K562 (cell line): ENCODE measurements around the gene NUP205. TPM values are rescaled to one million over a fixed set of nuclear protein-coding genes. Genes with fewer than 3 reads are reported as not detected.

Source experiments
- E2F3 ChIP-seq: fragments of 250-450 bp; sonication (Bioruptor Pico); IDR thresholded peaks from 2 replicates; pipeline ENCODE4 v1.4.0; 2020; ENCODE audit warnings: mild to moderate bottlenecking
- E2F5 ChIP-seq: sonication (generic); formaldehyde crosslinking; IDR thresholded peaks from 2 replicates; pipeline ENCODE4 v1.8.0; 2022; ENCODE audit warnings: mild to moderate bottlenecking, missing genetic modification reagents
- HBP1 ChIP-seq: fragments of 450-650 bp; formaldehyde crosslinking; IDR thresholded peaks from 2 replicates; pipeline ENCODE4 v1.4.0; 2022; ENCODE audit warnings: missing genetic modification characterization
- KDM4B ChIP-seq, 2 experiments: fragments of 450-650 bp in 1 of 2; sonication (generic) in 1 of 2; IDR thresholded peaks; 2 replicates each; pipeline ENCODE4 v1.6.1; 2016 to 2017; ENCODE audit warnings: borderline replicate concordance in 2 of 2, antibody characterized with exemption in 1 of 2, low read depth in 1 of 2, mild to moderate bottlenecking in 1 of 2
- NCOR1 ChIP-seq: fragments of 450-650 bp; IDR thresholded peaks from 2 replicates; pipeline ENCODE4 v1.6.1; 2016; ENCODE audit warnings: mild to moderate bottlenecking, moderate library complexity
- SP1 ChIP-seq: sonication (generic); formaldehyde crosslinking; IDR thresholded peaks from 2 replicates; pipeline ENCODE4 v1.8.1; 2022; ENCODE audit warnings: mild to moderate bottlenecking, missing genetic modification reagents
- TOE1 ChIP-seq, 2 experiments: fragments of 450-650 bp in 1 of 2; sonication (generic) in 1 of 2; formaldehyde crosslinking in 1 of 2; IDR thresholded peaks; 2 replicates each; pipeline versions ENCODE4 v1.7.1 to v1.8.0; 2016 to 2022; ENCODE audit warnings: borderline replicate concordance in 2 of 2, mild to moderate bottlenecking in 2 of 2, antibody characterized with exemption in 1 of 2, inconsistent platforms in 1 of 2, low read depth in 1 of 2, missing genetic modification reagents in 1 of 2, moderate library complexity in 1 of 2
- ZBTB7A ChIP-seq: IDR thresholded peaks from 2 replicates; pipeline ENCODE4 v1.6.1; 2011; ENCODE audit warnings: low read depth, mild to moderate bottlenecking, low read length, moderate library complexity, borderline replicate concordance; ENCODE audit not compliant: control insufficient read depth
- ZFP36 ChIP-seq: fragments of 150-350 bp; IDR thresholded peaks from 2 replicates; pipeline ENCODE4 v1.6.1; 2018; ENCODE audit warnings: low read length, low read depth; ENCODE audit not compliant: partially characterized antibody
- ZFX ChIP-seq: sonication (generic); formaldehyde crosslinking; IDR thresholded peaks from 2 replicates; pipeline ENCODE4 v1.8.0; 2022; ENCODE audit warnings: mild to moderate bottlenecking, missing genetic modification reagents, moderate library complexity
- ZNF431 ChIP-seq: sonication (generic); formaldehyde crosslinking; IDR thresholded peaks from 2 replicates; pipeline ENCODE4 v1.8.0; 2022; ENCODE audit warnings: mild to moderate bottlenecking, missing genetic modification reagents
- ZSCAN29 ChIP-seq: fragments of 450-650 bp; IDR thresholded peaks from 2 replicates; pipeline ENCODE4 v1.6.1; 2017
- polyA plus RNA-seq, 8 experiments: library from polyadenylated mRNA; depleted of rRNA in 4 of 8; stranded (reverse) in 5 of 8; unstranded in 3 of 8; fragments of >200 nt; fragmentation: Nextera tagmentation in 2 of 8; fragmentation: Illumina TruSeq in 1 of 8; extraction: Ambion mirVana in 2 of 8; extraction: Trizol in 1 of 8; gene quantifications; 2 replicates each; pipeline versions ENCODE4 v1.2.1 to v1.2.3, GENCODE V29; 2011 to 2014; ENCODE audit warnings: inconsistent platforms in 1 of 8, missing spikeins in 1 of 8
- total RNA-seq, 7 experiments: library from RNA; depleted of rRNA in 6 of 7; stranded (reverse); fragments of >200 nt in 6 of 7; fragmentation: Illumina TruSeq in 2 of 7; extraction: Trizol in 2 of 7; gene quantifications; 2 replicates each; pipeline versions ENCODE4 v1.2.1 to v1.2.3, GENCODE V29; 2011 to 2021; ENCODE audit warnings: low replicate concordance in 1 of 7
- TF ChIP-seq, protein P1 (sequence below): sonication (generic); formaldehyde crosslinking; IDR thresholded peaks from 2 replicates; pipeline ENCODE4 v1.9.0; 2022; ENCODE audit warnings: mild to moderate bottlenecking, missing genetic modification reagents
- TF ChIP-seq, protein P2 (sequence below): fragments of 250-450 bp; sonication (Bioruptor Pico); IDR thresholded peaks from 2 replicates; pipeline ENCODE4 v1.8.0; 2022; ENCODE audit warnings: moderate library complexity, mild to moderate bottlenecking, inconsistent platforms
- TF ChIP-seq, protein P3 (sequence below), 3 experiments: fragments of 200-800 bp in 1 of 3; sonication (Bioruptor generic) in 1 of 3; sonication (generic) in 1 of 3; formaldehyde crosslinking in 1 of 3; IDR thresholded peaks; 2 replicates each; pipeline versions ENCODE4 v1.6.1 to v1.8.0; 2016 to 2022; ENCODE audit warnings: mild to moderate bottlenecking in 2 of 3, missing compliant biosample characterization in 2 of 3, missing genetic modification characterization in 2 of 3, missing genetic modification reagents in 1 of 3
- TF ChIP-seq, protein P4 (sequence below), 2 experiments: fragments of 150-350 bp in 1 of 2; IDR thresholded peaks; 2 replicates each; pipeline ENCODE4 v1.6.1; 2012 to 2016; ENCODE audit warnings: low read depth in 2 of 2, low read length in 2 of 2, mild to moderate bottlenecking in 1 of 2, moderate library complexity in 1 of 2

The NUP205 gene
- total and polyA plus RNA-seq, 9 of the 15 experiments (the other 6 are each of a cell fraction or from before 2014, with no cell fraction given), result 101 to 282 (median 193) TPM

- TF ChIP-seq, protein P1, sequence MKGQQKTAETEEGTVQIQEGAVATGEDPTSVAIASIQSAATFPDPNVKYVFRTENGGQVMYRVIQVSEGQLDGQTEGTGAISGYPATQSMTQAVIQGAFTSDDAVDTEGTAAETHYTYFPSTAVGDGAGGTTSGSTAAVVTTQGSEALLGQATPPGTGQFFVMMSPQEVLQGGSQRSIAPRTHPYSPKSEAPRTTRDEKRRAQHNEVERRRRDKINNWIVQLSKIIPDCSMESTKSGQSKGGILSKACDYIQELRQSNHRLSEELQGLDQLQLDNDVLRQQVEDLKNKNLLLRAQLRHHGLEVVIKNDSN (CRISPR knock-in tag), result peak; percentile 96
- peak; percentile 65 for TF ChIP-seq TOE1 (IDR thresholded peaks at IDR 0.05; ENCODE audit: borderline replicate concordance)
- 0 out of 2 replicates have a peak, but pooled peaks have one; percentile 78 for TF ChIP-seq TOE1 (CRISPR knock-in tag; IDR thresholded peaks at IDR 0.05; ENCODE audit: borderline replicate concordance, low read depth)
- peak; percentile 85 for TF ChIP-seq ZSCAN29
- peak; percentile 90 for TF ChIP-seq SP1
- TF ChIP-seq, protein P2, sequence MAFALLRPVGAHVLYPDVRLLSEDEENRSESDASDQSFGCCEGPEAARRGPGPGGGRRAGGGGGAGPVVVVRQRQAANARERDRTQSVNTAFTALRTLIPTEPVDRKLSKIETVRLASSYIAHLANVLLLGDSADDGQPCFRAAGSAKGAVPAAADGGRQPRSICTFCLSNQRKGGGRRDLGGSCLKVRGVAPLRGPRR (CRISPR knock-in tag), result 0 out of 2 replicates have a peak, but pooled peaks have one; percentile 31
- TF ChIP-seq ZFP36, result peak; percentile 25
- peak; percentile 92 for TF ChIP-seq HBP1 (CRISPR knock-in tag)
- TF ChIP-seq NCOR1, result peak; percentile 57; the same call in 1 of the 2 replicates
- TF ChIP-seq ZFX (CRISPR knock-in tag), result peak; percentile 100
- peak; percentile 48; the same call in 1 of the 2 replicates for TF ChIP-seq ZNF431 (CRISPR knock-in tag)
- TF ChIP-seq, protein P3, sequence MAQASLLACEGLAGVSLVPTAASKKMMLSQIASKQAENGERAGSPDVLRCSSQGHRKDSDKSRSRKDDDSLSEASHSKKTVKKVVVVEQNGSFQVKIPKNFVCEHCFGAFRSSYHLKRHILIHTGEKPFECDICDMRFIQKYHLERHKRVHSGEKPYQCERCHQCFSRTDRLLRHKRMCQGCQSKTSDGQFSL (CRISPR knock-in tag; IDR thresholded peaks at IDR 0.05), result peak; percentile 97
- TF ChIP-seq, protein P3 (tag; IDR thresholded peaks at IDR 0.05), result no peak; a peak in 1 of 4 replicates
- TF ChIP-seq, protein P4, sequence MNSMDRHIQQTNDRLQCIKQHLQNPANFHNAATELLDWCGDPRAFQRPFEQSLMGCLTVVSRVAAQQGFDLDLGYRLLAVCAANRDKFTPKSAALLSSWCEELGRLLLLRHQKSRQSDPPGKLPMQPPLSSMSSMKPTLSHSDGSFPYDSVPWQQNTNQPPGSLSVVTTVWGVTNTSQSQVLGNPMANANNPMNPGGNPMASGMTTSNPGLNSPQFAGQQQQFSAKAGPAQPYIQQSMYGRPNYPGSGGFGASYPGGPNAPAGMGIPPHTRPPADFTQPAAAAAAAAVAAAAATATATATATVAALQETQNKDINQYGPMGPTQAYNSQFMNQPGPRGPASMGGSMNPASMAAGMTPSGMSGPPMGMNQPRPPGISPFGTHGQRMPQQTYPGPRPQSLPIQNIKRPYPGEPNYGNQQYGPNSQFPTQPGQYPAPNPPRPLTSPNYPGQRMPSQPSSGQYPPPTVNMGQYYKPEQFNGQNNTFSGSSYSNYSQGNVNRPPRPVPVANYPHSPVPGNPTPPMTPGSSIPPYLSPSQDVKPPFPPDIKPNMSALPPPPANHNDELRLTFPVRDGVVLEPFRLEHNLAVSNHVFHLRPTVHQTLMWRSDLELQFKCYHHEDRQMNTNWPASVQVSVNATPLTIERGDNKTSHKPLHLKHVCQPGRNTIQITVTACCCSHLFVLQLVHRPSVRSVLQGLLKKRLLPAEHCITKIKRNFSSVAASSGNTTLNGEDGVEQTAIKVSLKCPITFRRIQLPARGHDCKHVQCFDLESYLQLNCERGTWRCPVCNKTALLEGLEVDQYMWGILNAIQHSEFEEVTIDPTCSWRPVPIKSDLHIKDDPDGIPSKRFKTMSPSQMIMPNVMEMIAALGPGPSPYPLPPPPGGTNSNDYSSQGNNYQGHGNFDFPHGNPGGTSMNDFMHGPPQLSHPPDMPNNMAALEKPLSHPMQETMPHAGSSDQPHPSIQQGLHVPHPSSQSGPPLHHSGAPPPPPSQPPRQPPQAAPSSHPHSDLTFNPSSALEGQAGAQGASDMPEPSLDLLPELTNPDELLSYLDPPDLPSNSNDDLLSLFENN (IDR thresholded peaks at IDR 0.05; ENCODE audit: low read depth in 2 of 2, low read length in 2 of 2), result 0 out of 4 replicates have a peak, but pooled peaks of 1 of the 2 experiments have one; percentile 7
- peak in 1 of 2 experiments; percentile 34; a peak in 1 of 4 replicates for TF ChIP-seq KDM4B (IDR thresholded peaks at IDR 0.05; ENCODE audit: borderline replicate concordance in 2 of 2, low read depth in 1 of 2)
- TF ChIP-seq E2F5 (CRISPR knock-in tag), result peak; percentile 87; the same call in 1 of the 2 replicates
- TF ChIP-seq ZBTB7A, result peak; percentile 88
- TF ChIP-seq E2F3 (CRISPR knock-in tag), result peak; percentile 64
Measured at GRCh38 chr7:135509839-135510591, 47.7 kb upstream of the NUP205 start, which contains the start of gene CNOT4 (continued).
